Mammary epithelial cell (primary cell): ENCODE measurements around the gene AP1AR.

Experiments used
- EZH2 ChIP-seq: IDR thresholded peaks from 2 replicates; pipeline ENCODE4 v1.6.1; 2012; ENCODE audit warnings: low read length, inconsistent platforms, borderline replicate concordance
- TF ChIP-seq, protein P1 (sequence below), 2 donors: IDR thresholded peaks in 1 of 2; conservative IDR thresholded peaks in 1 of 2; 2 replicates each; pipeline ENCODE4 v1.5.1; 2011 to 2012; ENCODE audit warnings: inconsistent platforms in 2 of 2, low read length in 2 of 2, mild to moderate bottlenecking in 2 of 2, control low read depth in 1 of 2, low read depth in 1 of 2; ENCODE audit not compliant: insufficient read depth in 1 of 2; ENCODE audit errors: extremely low read depth in 1 of 2

DNA sequence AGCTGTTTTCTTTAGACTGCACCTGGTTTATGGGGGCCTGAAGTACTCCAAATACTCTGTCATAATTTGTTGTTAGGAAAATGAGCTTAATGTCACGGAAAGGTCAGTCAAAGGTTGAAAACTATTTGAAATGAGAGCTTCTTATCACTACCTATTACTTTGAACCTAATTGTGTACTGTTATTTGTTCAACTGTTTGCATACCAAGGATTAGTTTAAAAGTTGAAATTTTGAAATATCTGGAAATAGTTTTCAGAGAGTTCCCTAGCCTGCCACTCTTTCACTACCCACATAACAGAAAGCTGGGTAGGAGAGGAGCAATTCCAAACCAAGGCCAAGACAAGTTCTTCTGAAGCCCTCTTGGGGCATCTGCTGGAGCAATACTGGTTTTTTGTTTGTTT lies 28.0 kb upstream of the AP1AR start:
- TF ChIP-seq, protein P1, sequence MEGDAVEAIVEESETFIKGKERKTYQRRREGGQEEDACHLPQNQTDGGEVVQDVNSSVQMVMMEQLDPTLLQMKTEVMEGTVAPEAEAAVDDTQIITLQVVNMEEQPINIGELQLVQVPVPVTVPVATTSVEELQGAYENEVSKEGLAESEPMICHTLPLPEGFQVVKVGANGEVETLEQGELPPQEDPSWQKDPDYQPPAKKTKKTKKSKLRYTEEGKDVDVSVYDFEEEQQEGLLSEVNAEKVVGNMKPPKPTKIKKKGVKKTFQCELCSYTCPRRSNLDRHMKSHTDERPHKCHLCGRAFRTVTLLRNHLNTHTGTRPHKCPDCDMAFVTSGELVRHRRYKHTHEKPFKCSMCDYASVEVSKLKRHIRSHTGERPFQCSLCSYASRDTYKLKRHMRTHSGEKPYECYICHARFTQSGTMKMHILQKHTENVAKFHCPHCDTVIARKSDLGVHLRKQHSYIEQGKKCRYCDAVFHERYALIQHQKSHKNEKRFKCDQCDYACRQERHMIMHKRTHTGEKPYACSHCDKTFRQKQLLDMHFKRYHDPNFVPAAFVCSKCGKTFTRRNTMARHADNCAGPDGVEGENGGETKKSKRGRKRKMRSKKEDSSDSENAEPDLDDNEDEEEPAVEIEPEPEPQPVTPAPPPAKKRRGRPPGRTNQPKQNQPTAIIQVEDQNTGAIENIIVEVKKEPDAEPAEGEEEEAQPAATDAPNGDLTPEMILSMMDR (conservative IDR thresholded peaks at IDR 0.05 in 1 of 2, IDR thresholded peaks at IDR 0.05 in 1 of 2; ENCODE audit: extremely low read depth in 1 of 2, insufficient read depth in 1 of 2, low read depth in 1 of 2, low read length in 2 of 2) = no peak
- no peak for TF ChIP-seq EZH2
